Neural cell (in vitro differentiated cells): ENCODE data around the gene DDX52.

Experiments
- EP300 ChIP-seq: fragments of 450-650 bp; conservative IDR thresholded peaks from 2 replicates; pipeline ENCODE4 v1.6.1; 2014; ENCODE audit warnings: antibody characterized with exemption, mild to moderate bottlenecking, moderate library complexity; ENCODE audit not compliant: poor library complexity, severe bottlenecking
- EZH2 ChIP-seq: fragments of 200-600, 300-800 bp; shearing (Covaris generic), sonication (generic); IDR thresholded peaks from 2 replicates; pipeline ENCODE4 v1.6.1; 2014; ENCODE audit warnings: antibody characterized with exemption, low read length, borderline replicate concordance, mild to moderate bottlenecking; ENCODE audit not compliant: insufficient read depth, poor library complexity, severe bottlenecking
- TF ChIP-seq, protein P1 (sequence below): fragments of 450-650 bp; IDR thresholded peaks from 2 replicates; pipeline ENCODE4 v1.5.1; 2014; ENCODE audit warnings: antibody characterized with exemption, mild to moderate bottlenecking, moderate library complexity; ENCODE audit not compliant: poor library complexity, severe bottlenecking

DNA sequence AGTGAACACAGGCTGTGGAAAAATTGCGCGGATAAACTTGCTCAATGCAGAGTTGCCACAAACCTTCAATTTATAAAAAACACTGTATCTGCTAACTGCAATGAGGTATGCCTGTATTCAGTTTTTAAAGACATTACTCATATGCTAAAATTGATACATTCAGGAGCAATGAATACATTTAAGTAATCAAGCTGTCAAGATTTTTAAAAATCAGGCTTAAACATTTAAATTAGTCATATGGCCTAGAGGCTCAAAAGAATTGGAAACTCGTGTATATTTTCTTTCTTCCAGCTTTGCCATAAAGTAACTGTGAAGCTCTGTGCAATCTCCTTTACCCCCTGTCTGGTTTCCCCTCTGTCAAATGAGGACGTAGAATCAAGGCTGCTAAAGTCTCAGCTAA, 38.2 kb downstream of the DDX52 start:
- TF ChIP-seq, protein P1, sequence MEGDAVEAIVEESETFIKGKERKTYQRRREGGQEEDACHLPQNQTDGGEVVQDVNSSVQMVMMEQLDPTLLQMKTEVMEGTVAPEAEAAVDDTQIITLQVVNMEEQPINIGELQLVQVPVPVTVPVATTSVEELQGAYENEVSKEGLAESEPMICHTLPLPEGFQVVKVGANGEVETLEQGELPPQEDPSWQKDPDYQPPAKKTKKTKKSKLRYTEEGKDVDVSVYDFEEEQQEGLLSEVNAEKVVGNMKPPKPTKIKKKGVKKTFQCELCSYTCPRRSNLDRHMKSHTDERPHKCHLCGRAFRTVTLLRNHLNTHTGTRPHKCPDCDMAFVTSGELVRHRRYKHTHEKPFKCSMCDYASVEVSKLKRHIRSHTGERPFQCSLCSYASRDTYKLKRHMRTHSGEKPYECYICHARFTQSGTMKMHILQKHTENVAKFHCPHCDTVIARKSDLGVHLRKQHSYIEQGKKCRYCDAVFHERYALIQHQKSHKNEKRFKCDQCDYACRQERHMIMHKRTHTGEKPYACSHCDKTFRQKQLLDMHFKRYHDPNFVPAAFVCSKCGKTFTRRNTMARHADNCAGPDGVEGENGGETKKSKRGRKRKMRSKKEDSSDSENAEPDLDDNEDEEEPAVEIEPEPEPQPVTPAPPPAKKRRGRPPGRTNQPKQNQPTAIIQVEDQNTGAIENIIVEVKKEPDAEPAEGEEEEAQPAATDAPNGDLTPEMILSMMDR = no peak
- TF ChIP-seq EP300 = no peak
- no peak for TF ChIP-seq EZH2
